Amygdala (tissue), 56 donors: ENCODE results near the gene NXPH3.
A peak's percentile ranks its signal among the peaks of the same experiment; 100 is the strongest.
"Not testable (repeated sequence)": the region's sequence is repeated elsewhere in the genome, so short reads cannot be mapped to it uniquely, and the experiment has no call there.

Experiments
- DNase-seq, 56 donors: peaks; one replicate each; lab custom pipeline; 2025; lab: John Stamatoyannopoulos, UW

Gene NXPH3

DNA sequence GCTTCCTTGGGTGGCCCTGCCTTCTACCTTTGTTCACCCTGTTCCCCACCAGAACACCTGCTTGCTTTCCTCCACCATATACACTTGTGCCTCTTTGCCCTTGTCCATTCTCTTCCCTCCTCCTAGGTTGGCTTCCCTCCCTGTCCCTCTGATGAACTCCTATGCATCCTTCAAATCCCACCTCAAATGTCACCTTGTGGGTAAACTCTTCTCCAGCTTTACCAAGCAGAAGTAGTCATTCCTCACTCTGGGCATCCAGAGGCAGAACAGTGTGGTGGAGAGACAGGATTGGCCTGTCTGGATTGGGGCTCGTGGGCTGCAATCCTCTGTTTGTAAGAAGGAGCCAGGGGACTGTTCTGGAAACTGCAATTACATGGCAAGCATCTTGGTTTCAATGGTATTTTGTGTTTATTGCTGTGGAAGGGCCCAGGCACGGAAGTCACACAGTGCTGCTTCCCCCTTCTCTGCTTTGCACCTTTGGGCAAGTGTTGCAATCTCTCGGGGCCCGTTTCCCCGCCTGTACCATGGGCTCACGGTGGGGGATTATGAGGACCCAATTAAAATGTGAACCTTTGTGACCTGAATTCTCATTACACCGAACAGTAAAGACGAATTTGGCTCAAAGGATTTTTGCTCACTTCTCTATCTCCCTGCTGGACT is 21.9 kb upstream of the NXPH3 start:
- DNase-seq = no peak

DNA sequence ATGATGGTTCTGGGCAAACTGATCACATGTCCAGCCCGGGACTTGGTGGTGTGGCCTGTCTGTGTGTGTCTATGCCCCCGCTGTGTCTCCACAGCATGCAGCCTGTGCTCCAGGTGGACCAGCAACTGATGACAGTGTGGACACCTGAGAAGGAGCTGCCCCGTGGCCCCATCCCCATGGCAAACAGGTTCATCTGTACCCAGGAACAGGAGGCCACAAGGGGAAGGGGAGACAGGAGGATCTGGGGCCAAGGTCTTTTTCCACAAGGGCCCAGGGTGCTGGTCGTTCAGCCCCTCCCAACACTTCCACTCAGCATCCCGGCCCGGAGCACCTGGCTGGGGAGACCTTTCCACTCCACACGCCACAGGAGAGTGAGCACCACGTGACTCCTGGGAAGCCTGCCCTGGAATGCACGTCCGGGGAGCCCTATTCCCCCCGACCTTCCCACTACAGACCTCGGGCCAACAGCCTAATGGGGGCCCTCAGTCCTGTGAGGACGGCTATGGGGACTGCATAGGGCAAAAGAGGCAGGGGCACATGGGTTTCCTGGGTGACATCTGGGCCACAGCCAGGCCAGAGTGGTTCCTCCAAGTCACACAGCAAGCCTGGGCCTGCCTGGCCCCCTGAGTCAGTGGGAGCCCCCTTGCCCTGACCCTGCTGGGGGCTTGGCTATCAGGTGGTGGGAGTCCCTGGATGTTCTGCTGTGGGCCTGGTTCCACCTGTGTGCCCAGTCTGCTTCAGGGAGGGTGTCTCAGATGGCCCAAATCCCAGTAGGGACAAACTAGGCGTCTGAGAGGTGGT is 20.8 kb upstream of the NXPH3 start:
- no peak for DNase-seq

DNA sequence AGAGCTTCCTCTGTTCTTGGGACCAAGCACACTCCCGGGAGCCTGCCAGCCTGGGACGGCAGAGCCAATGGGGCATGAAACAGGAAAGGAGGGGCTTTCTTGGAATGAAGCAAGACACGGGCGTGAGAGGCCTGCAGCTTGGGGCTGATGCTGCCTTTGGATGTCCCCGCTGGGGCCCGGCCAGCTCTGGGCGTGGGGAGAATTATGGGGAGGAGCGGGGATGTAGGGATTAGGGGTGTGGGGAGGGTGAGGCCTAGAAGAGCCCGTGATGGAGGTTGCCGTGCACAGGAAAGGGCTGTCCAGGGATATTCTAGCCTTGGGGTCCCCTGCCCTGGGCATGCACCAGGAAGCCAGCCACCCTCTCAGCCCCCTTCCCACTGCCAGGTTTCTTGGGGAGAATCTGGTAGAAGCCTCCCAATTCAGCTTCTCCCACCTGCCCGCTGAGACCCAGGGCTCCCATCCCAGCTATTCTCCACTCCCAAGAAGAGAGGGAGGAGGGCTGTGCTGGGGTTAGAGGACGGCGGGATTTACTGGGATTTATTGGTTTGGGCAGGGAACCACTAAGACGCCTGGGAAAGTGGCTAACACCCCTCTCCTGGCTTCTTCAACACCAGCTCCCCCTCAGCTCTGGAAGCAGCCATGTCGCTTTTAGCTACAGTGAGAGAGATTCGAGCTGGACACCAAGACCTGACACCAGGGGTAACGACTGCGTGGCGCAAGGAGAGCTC is 20.0 kb upstream of the NXPH3 start:
- no peak for DNase-seq

DNA sequence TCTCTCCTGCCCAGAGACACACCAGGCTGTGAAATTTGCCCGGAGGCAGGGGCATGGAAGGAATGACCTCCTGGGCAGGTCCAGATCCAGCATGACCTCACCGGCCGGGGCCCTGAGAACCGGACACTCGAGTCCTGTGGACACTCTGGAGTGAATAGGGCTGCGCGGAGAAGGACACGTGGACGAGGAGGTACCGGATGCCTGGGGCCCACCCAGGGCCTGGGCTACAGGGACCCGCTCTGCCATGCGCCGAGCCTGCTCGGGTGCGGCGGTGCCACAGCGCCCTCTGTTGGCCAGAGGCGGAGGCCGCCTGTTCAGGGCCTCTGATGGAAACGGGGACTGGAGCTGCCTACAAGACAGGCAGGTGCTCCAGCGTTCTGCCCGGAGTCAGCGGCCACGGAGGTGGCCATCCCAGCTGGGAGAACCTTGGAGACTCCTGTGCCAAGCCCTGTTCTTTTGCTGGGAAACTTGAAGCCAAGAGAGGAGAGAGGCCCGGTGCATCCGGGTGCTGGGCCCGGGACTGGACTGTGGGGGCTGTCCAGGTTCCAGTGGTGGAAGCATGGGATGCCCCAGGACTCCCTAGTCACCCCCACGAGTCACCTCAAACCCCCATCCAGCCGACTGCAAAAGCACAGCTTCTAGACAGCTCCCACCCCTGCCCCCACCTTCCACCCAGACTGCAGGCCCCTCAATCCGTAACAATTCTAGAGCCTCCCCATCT is 19.3 kb upstream of the NXPH3 start:
- DNase-seq = peak in 45 of 56 donors; percentile 19 to 84 (median 48)

DNA sequence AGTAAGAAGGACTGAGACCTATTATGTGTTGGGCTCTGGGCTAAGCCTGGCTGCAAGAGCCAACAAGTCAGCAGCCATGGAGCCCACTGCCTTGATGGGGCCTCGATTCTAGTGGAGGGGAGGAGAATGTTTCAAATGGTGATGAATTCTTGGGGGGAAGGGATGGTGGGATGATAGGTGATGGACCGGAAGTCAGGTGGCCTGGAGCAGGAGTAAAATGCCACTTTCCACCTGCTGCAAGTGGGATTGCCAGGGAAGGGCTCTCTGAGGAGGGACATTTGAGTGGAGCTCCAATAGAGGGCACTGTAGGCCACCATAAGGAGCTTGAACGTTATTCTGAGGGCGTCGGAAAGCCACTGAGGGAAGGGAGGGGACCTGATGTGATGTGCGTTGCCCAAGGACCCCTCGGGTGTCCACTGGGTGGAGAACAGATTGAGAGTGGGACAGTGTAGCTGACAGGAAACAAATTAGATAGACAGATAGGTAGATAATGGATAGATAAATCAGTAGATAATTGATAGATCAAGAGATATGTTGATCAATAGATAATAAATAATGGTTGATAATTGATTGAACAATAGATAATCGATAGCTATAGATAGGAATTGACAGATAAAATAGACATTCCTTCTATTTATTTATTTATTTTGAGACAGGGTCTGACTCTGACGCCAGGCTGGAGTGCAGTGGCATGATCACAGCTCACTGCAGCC is 18.2 kb upstream of the NXPH3 start:
- peak in 3 of 56 donors; percentile 21 to 31 (median 21) for DNase-seq

DNA sequence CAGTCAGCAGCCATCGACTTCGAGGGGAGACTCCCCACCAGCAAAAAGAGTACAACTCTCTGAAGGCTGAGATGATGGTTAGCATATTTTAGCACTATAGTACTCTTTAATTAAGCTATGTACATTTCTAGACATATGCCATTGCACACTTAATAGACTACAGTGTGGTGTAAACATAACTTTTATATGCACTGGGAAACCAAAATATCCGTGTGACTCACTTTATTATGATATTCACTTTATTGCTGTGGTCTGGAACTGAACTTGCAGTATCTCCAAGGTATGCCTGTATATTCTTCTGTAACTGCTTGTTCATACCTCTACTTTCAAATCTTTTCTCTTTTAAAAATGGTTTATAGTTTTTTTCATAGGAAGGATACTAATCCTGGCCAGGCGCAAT is 11.0 kb upstream of the NXPH3 start:
- DNase-seq = no peak

DNA sequence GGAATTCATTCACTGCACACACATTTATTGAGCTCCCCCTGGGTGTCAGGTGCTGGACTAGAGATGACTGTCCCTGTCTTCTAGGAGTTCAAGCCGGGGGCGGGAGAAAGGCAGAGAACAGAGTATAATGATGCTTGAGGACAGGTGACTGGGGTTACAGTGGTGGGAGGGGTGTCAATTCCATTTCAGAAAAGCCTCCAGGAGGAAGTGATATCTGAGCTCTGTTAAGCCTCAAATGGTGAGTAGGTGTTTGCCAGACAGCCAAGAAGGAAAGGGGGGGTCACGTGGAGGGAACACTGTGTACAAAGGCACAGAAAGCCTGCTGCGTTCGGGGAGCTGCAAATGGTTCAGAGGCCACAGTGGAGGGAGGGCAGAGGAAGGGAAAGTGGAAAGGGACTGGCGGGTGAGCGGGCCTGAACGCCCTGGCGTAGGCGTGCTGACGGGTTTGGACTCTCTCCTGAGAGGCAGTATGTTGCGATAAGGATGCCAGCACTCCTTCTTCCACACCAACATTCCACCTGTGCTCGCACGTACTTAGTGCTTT is 9.7 kb upstream of the NXPH3 start:
- DNase-seq = peak in 28 of 56 donors; percentile 11 to 54 (median 34)

DNA sequence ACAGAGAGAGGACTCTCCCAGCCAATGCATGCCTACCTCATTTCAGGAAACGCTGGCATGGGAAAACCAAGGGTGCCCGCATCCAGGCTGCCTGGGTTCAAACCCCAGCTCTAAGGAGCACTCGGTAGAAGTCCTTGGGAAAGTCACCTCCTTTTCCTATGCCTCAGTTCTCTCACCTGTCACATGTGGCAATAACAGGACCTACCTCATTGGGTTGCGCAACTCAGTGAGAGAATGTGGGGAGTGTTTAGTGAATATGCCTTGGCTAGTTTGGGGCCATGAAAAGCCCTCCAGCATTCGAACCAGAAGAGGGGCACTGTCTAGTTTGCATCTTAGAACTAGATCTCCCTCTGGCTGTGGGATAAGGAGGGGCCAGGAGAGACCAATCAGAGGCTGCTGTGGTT is 9.0 kb upstream of the NXPH3 start:
- DNase-seq = no peak

DNA sequence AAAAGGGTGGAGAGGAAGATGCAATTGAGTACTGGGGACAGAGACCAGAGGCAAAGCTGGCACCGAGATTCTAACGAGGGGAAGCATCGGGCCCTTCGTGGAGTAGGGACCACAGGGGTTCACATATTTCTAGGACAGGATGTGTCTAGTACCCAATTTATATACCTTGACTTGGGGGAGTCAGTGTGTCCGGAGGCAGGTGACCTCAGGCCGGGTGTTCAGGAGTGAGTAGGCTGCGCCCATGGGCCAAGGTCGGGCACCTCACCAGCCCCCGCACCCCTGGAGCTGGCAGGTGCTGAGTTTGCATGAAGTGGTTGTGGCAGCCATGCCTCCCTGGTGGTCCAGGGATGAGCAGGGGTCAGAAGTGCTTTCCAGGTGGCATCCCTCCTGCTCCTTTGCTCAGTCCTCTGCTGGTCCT is 8.6 kb upstream of the NXPH3 start:
- no peak for DNase-seq

DNA sequence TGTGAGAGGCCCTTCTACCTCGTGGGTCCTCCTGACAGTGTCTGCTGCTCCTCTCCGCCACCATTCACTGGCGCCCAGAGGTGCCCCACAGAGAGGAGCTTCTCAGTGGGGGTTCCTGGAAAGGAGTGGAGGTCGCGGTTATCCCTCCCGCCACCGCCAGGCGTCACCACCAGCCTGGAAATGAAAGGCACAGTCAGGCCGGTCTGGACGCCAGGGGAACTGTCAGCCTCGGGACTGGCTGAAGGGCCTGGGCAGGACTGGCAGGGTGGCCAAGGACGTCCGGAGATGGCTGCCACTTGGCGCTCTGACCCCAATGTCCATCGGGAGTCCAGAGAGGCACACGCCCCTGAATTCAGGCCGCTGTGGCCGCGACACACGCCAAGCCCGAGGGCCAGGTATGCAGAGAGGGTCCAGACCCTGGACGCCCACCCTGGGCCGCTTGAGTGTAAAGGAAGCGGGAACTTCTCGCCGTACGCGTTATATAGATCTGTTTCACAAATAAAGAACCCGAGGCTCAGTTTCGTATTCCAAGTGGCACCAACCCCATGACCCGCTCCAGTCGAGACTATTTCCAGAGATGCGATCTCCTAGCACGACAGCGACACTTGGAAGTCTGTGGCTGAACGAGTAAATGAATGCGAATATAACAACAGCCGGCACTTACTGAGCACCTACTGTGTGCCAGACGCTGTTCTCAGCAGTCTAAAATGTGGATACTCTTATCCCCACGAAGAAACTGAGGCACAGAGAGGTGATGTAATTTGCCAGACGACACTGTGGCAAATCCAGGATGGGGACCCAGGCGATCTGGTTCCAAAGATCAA is 7.6 kb upstream of the NXPH3 start:
- DNase-seq = peak; percentile 34 to 89 (median 70)

DNA sequence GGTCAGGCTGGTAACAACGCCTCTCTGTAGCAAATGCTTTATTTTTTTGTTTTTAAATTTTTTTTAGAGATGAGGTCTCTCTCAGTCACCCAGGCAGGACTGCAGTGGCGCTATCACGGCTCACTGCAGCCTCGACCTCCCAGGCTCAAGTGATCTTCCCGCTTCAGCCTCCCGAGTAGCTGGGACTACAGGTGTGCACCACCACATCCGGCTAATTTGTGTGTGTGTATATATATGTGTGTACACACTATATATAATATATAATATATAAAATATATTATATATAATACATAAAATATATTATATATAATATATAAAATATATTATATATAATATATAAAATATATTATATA is 7.0 kb upstream of the NXPH3 start:
- DNase-seq = not testable (repeated sequence)

DNA sequence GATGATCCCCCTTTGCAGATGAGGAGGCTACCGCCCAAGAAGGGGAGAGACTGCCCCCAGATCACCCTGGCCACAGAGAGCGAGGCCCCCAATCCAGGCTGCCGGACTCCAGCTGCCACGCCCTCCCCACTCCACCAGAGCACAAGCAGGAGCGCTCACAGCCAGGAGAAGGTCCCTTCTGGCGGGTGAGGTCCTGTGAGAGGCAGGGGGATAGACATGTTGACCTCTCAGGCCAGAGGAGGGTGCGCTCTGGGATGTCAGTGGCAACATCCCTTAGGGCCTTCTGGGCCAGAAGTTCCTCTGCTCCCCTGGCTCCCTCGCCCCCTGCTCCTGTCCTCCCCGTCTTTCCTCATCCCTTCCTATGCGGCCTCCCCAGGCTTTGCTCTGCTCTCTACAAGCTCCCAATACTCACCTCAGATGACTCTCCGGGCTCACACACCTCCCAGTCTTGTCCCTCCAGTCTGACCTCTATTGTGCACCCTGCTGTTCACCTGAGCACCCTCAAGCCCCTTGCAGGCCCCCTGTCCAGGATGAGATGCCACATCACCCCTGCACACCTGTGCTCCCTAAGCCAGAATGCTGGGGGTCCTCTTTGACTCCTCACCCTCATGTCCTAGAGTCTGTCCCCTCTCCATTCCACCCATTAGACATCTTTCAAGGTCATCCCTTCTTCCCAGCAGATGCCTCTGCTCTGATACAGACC is 5.0 kb upstream of the NXPH3 start:
- DNase-seq = no peak

DNA sequence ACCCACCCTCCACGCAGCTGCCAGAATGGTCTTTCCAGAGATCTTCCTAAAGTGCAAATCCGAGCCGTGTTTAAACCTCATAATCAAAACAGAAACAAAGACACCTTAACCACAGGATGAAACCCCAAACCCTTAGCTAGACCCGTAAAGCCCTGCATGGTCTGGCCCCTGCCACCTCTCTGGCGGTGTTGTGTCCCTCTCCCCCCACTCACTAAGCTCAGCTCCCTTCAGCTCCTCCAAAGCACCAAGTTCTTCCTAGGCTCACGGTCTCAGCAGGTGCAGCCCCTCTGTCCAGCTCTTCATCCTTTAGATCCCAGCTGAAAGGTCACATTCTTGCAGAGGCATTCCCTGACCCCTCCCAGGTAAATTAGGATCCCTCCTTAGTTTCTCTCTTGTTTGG is 4.4 kb upstream of the NXPH3 start:
- no peak for DNase-seq

DNA sequence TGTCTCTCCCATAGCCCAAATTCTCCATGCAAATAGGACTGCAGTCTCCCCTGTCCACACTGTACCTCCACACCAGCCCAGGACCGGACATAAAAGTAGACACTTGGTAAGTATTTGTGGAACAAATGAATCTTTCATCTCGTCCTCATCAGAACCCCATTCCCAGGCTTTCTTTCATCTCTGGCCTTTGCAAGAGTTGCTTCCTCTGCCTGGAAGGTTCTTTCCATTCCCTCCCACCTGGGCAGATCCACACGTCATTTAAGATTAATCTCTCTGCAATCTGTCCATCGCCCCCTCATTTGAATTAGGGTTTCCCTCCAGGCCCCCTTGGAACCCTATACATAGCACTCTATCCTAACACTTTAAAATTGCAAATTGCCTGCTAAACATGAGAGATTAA is 3.9 kb upstream of the NXPH3 start:
- no peak for DNase-seq

DNA sequence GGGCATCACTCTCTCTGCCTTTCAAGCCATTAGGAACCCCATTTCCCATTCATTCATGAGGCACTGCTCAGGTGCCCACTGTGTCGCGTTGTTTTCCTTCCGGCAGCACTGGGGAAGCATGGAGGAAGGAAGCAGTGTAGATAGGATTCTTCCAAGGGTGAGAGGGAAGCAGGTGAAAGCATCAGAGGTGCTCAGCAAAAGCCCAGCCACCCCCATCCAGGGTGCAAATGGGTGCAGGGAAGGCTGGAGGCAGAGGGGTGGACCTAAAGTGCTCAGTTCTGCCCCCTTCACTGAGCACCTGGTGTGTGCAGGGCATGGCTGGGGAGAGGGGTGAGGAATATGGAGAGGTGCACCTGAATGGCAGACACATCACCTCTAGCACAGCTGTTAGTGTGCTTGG is 3.4 kb upstream of the NXPH3 start:
- DNase-seq = no peak

DNA sequence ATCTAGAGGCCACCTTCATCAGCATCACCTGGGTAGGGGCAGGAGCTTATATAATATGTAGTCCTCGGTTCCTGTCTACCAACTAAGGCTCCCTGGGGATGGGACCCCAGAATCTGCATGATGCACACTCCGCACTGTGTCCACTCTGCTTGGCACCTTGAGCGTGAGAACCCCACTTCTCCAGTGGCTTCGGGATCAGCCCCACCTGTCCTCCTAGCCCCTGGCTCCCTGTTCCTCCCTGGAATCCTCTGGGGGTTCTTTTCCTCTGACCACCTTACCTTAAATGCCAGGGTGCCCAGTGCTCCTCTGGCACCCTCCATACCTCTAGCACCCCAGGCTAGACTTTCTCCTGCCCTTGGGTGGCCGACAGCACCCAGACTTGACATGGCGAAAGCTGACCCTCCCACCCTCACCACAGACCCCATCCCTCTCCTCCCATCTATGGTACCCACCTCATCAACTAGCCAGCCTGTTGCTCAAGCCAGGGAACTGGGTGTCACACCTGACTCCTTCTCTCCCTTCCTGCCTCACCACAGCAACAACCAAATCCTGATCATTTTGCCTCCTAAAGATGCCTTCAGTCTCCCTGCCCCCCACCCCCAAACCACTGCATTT is 2.8 kb upstream of the NXPH3 start:
- no peak for DNase-seq

DNA sequence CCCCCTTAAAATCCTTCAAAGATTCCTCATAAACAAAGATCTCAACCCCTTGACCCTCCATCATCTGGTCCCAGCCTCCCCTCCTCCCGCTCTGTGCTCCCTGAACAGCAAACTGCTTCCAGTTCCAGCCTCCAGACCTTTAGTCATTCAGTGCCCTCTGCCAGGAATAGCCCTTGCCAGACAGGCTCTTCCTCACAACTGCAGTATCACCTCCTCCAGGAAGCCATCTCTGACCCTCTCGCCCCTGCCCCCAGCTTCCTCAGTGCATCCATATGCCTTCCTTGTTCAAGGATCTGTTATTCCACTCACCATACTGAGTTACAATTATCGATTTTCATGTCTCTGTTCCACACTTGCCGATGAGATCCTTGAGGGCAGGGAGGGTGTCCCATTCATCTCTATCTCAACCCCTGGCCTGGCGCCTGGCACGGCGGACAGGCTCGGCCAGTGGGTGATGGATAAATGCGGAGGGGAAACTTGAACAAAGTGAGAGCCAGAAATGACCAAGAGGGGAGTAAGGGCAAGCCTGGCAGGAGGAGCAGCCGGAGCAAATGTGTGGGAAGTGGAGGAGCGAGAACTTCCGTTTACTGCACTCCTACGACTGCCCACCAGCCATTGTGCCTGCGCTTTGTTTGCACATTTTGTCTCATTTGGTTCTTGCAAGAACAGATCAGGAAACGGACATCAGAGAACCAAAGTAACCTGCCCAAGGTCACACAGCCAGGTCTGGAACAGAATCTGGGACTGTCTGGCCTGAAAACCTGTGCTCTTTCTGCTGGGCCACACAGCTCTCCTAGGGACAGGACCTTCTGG is 2.0 kb upstream of the NXPH3 start:
- no peak for DNase-seq
